AG08396 (cell line): ENCODE results near the gene TEX28.
"Not testable (repeated sequence)": the region's sequence is repeated elsewhere in the genome, so short reads cannot be mapped to it uniquely, and the experiment has no call there.

Experiments used
- DNase-seq: peaks from one replicate; pipeline ENCODE4 v3.0.0; 2012; ENCODE audit warnings: low spot score, mixed read lengths

Gene TEX28

DNA sequence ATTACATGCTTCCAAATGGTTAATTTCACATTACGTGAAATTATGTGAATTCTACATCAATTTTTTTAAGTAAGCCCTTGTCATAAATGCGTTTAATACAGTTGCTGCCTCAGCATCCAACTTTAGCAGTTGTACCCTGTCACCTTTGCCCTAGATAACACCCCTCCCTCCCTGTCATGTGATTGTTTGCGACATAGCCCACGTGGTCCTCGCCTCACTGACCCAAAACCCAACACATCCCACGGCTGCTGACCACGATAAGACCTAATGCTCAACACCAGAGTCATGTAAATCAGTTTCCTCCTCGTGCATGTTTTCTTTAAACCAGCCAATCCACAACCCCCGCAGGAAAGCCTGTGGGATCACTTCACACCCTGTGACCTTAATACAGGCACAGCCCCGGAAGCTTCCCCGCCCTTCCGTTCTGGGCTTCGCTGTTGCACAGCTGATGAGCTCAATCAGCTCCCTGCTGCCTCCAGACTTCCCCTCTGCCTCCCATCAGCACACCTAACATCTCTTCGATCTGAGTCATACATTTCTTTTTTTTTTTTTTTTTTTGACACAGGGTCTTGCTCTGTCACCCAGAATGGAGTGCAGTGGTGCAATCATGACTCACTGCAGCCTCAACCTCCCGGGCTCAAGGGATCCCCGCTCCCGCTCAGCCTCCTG, 47.4 kb downstream of the TEX28 start:
- not testable (repeated sequence) for DNase-seq

- DNase-seq, result not testable (repeated sequence)
Observed at GRCh38 chrX:154239982-154240503, 54.9 kb downstream of the TEX28 start.

DNA sequence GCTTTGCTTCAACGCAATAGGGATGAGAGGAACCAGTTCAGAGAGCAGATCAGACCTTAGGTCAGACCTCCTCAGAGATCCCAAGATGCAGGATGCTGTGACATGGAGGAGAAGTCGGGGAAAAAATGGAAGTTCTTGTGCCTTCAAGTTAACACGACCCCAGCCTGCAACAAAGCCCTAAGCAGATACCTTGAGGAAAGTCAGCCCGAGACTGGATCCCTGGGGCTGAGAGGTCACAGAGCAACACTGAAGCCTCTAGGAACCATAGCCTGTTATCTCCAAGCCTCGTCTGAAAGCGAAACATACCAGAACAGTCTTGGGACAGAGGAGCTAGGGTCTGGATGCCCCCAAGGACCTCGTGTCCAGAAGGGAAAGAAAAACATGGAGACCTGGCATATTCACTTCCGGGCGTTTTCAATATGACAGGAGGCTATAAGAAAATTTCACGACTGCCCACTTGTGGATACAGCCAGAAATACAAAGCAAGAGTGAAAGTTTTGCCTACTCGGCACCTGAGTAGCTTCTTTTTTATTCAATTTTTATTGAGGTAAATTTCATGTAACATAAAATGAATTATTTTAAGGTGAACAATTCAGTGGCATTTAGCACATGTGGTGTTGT, 55.9 kb downstream of the TEX28 start:
- not testable (repeated sequence) for DNase-seq

- not testable (repeated sequence) for DNase-seq
Observed at GRCh38 chrX:154233620-154234019, 61.3 kb downstream of the TEX28 start.

GRCh38 chrX:154231443-154231842, 63.5 kb downstream of the TEX28 start:
- DNase-seq, result not testable (repeated sequence)

GRCh38 chrX:154226706-154227105, 68.2 kb downstream of the TEX28 start:
- not testable (repeated sequence) for DNase-seq

GRCh38 chrX:154225292-154225691, 69.6 kb downstream of the TEX28 start:
- not testable (repeated sequence) for DNase-seq
